MM.1S (cell line): ENCODE measurements around the gene CEP72.

Experiments
- DNase-seq: peaks from one replicate; pipeline ENCODE4 v3.0.0-alpha.2; 2015
- H2AFZ ChIP-seq: fragments of 300-600 bp; sonication (generic); 2 replicates; pipeline ENCODE4 v1.6.0; 2016; ENCODE audit warnings: antibody characterized with exemption, low read length
- H3F3A ChIP-seq: fragments of 300-600 bp; sonication (generic); 2 replicates; pipeline ENCODE4 v1.6.1; 2016; ENCODE audit warnings: mild to moderate bottlenecking, antibody characterized with exemption, low read length, moderate library complexity, mixed read lengths; ENCODE audit not compliant: insufficient read depth
- H3K27ac ChIP-seq: fragments of 300-600 bp; sonication (generic); 2 replicates; pipeline ENCODE4 v1.5.1; 2016; ENCODE audit warnings: mild to moderate bottlenecking, low read length
- H3K27me3 ChIP-seq: fragments of 300-600 bp; sonication (generic); replicated peaks from 2 replicates; pipeline ENCODE4 v1.6.0; 2016; ENCODE audit warnings: low read length; ENCODE audit not compliant: insufficient read depth
- H3K36me3 ChIP-seq: fragments of 300-600 bp; sonication (generic); replicated peaks from 2 replicates; pipeline ENCODE4 v1.6.1; 2016; ENCODE audit warnings: mild to moderate bottlenecking, low read length, mixed read lengths; ENCODE audit not compliant: insufficient read depth
- H3K4me1 ChIP-seq: fragments of 300-600 bp; sonication (generic); 2 replicates; pipeline ENCODE4 v1.6.1; 2016; ENCODE audit warnings: low read length, mixed read lengths
- H3K4me2 ChIP-seq: fragments of 300-600 bp; sonication (generic); 2 replicates; pipeline ENCODE4 v1.6.0; 2016; ENCODE audit warnings: low read depth, low read length
- H3K4me3 ChIP-seq: fragments of 300-600 bp; sonication (generic); 2 replicates; pipeline ENCODE4 v1.5.1; 2016; ENCODE audit warnings: low read length, mixed read lengths
- H3K79me2 ChIP-seq: fragments of 300-600 bp; sonication (generic); 2 replicates; pipeline ENCODE4 v1.6.1; 2016; ENCODE audit warnings: mixed run types, low read length, mixed read lengths
- H3K9ac ChIP-seq: fragments of 300-600 bp; sonication (generic); 2 replicates; pipeline ENCODE4 v1.6.1; 2016; ENCODE audit warnings: low read length, mixed read lengths
- H3K9me2 ChIP-seq: fragments of 300-600 bp; sonication (generic); replicated peaks from 2 replicates; pipeline ENCODE4 v1.6.1; 2016; ENCODE audit warnings: mild to moderate bottlenecking, low read length, mixed read lengths; ENCODE audit not compliant: insufficient read depth
- H3K9me3 ChIP-seq: fragments of 300-600 bp; sonication (generic); replicated peaks from 2 replicates; pipeline ENCODE4 v1.6.1; 2016; ENCODE audit warnings: mild to moderate bottlenecking, low read length, mixed read lengths; ENCODE audit not compliant: insufficient read depth
- H4K20me1 ChIP-seq: fragments of 300-600 bp; sonication (generic); 2 replicates; pipeline ENCODE4 v1.6.1; 2016; ENCODE audit warnings: mild to moderate bottlenecking, low read length, moderate library complexity, mixed read lengths; ENCODE audit not compliant: insufficient read depth
- CTCF ChIP-seq: fragments of 300-600 bp; sonication (generic); IDR thresholded peaks from 2 replicates; pipeline ENCODE4 v1.5.1; 2016; ENCODE audit warnings: antibody characterized with exemption, low read length, mixed read lengths
- EZH2 ChIP-seq: fragments of 300-600 bp; sonication (generic); optimal IDR thresholded peaks from 2 replicates; pipeline ENCODE3; 2017; ENCODE audit warnings: low read depth, mild to moderate bottlenecking, antibody characterized with exemption, low read length, mixed read lengths
- EZH2phosphoT487 ChIP-seq: fragments of 300-600 bp; sonication (generic); IDR thresholded peaks from 2 replicates; pipeline ENCODE4 v1.6.1; 2018; ENCODE audit warnings: antibody characterized with exemption, low read length

The CEP72 gene

GRCh38 chr5:646396-647201 lies 34.5 kb downstream of the CEP72 start:
- peaks cover 19% of the 10 kb centered on the region; the same call in 1 of the 2 replicates for H3F3A ChIP-seq
- H3K9me2 ChIP-seq, result no peaks in the 10 kb centered on the region
- H3K4me3 ChIP-seq, result no peak overlapping the region
- no peak overlapping the region for H3K9ac ChIP-seq
- H3K27ac ChIP-seq, result no peak overlapping the region
- TF ChIP-seq EZH2phosphoT487 (no peak), EZH2 (no peak), CTCF (no peak)
- no peak overlapping the region for H2AFZ ChIP-seq
- DNase-seq, result no peak
- H3K4me1 ChIP-seq, result peaks cover 18% of the 10 kb centered on the region
- H3K4me2 ChIP-seq, result no peak overlapping the region
- no peaks in the 10 kb centered on the region for H3K9me3 ChIP-seq
- peaks cover 11% of the 10 kb centered on the region for H3K36me3 ChIP-seq
- peaks cover 30% of the 10 kb centered on the region for H3K79me2 ChIP-seq
- no peaks in the 10 kb centered on the region for H3K27me3 ChIP-seq
- H4K20me1 ChIP-seq, result no peaks in the 10 kb centered on the region

- no peak for TF ChIP-seq CTCF
- H3K4me3 ChIP-seq, result no peak overlapping the region
- peaks cover 19% of the 10 kb centered on the region; the same call in 1 of the 2 replicates for H3F3A ChIP-seq
- H3K4me1 ChIP-seq, result peaks cover 18% of the 10 kb centered on the region
- DNase-seq, result no peak
- H3K27ac ChIP-seq, result no peak overlapping the region
- no peaks in the 10 kb centered on the region for H3K9me3 ChIP-seq
- no peak overlapping the region for H2AFZ ChIP-seq
- no peaks in the 10 kb centered on the region for H3K27me3 ChIP-seq
- H3K4me2 ChIP-seq, result no peak overlapping the region
- peaks cover 11% of the 10 kb centered on the region for H3K36me3 ChIP-seq
- no peaks in the 10 kb centered on the region for H3K9me2 ChIP-seq
- H3K79me2 ChIP-seq, result peaks cover 30% of the 10 kb centered on the region
- no peaks in the 10 kb centered on the region for H4K20me1 ChIP-seq
- no peak overlapping the region for H3K9ac ChIP-seq
Observed at GRCh38 chr5:647311-647710, 35.2 kb downstream of the CEP72 start.

GRCh38 chr5:647727-648126 lies 35.6 kb downstream of the CEP72 start:
- H3K27me3 ChIP-seq, result no peaks in the 10 kb centered on the region
- H3K9ac ChIP-seq, result no peak overlapping the region
- H3K4me3 ChIP-seq, result no peak overlapping the region
- DNase-seq, result no peak
- no peaks in the 10 kb centered on the region for H3K9me3 ChIP-seq
- H3K36me3 ChIP-seq, result peaks cover 11% of the 10 kb centered on the region
- peaks cover 18% of the 10 kb centered on the region for H3K4me1 ChIP-seq
- TF ChIP-seq CTCF (no peak), EZH2phosphoT487 (no peak), EZH2 (no peak)
- H2AFZ ChIP-seq, result no peak overlapping the region
- peaks cover 19% of the 10 kb centered on the region; the same call in 1 of the 2 replicates for H3F3A ChIP-seq
- H3K27ac ChIP-seq, result no peak overlapping the region
- H3K9me2 ChIP-seq, result no peaks in the 10 kb centered on the region
- no peaks in the 10 kb centered on the region for H4K20me1 ChIP-seq
- peaks cover 30% of the 10 kb centered on the region for H3K79me2 ChIP-seq
- H3K4me2 ChIP-seq, result no peak overlapping the region
